Adrenal gland (tissue), 5 donors: ENCODE results near the gene RUVBL2.

Experiments used
- POLR2A ChIP-seq, 2 donors: fragments of 450-650 bp; IDR thresholded peaks; one replicate each; pipeline ENCODE4 v1.6.1; 2017; ENCODE audit warnings: antibody characterized with exemption in 2 of 2, mild to moderate bottlenecking in 2 of 2, moderate library complexity in 1 of 2
- TF ChIP-seq, protein P1 (sequence below), 6 experiments: fragments of 450-650 bp in 4 of 6; fragments of 200-600 bp in 2 of 6; sonication (generic) in 1 of 6; IDR thresholded peaks; 1 replicate in 5 of 6; 2 replicates in 1 of 6; pipeline versions ENCODE4 v1.5.1 to v1.8.0; 2016 to 2021; ENCODE audit warnings: antibody characterized with exemption in 6 of 6, mild to moderate bottlenecking in 2 of 6, moderate library complexity in 1 of 6
- donor health status: DM: no; HTN: no; CAD: no.

GRCh38 chr19:48975947-48976847 lies 17.5 kb upstream of the RUVBL2 start:
- TF ChIP-seq, protein P1, sequence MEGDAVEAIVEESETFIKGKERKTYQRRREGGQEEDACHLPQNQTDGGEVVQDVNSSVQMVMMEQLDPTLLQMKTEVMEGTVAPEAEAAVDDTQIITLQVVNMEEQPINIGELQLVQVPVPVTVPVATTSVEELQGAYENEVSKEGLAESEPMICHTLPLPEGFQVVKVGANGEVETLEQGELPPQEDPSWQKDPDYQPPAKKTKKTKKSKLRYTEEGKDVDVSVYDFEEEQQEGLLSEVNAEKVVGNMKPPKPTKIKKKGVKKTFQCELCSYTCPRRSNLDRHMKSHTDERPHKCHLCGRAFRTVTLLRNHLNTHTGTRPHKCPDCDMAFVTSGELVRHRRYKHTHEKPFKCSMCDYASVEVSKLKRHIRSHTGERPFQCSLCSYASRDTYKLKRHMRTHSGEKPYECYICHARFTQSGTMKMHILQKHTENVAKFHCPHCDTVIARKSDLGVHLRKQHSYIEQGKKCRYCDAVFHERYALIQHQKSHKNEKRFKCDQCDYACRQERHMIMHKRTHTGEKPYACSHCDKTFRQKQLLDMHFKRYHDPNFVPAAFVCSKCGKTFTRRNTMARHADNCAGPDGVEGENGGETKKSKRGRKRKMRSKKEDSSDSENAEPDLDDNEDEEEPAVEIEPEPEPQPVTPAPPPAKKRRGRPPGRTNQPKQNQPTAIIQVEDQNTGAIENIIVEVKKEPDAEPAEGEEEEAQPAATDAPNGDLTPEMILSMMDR (IDR thresholded peaks at IDR 0.05) = no peak
- TF ChIP-seq POLR2A (IDR thresholded peaks at IDR 0.05) = no peak
